MM.1S (cell line): ENCODE measurements around the gene HGD.

ENCODE experiments used
- EZH2phosphoT487 ChIP-seq: fragments of 300-600 bp; sonication (generic); IDR thresholded peaks from 2 replicates; pipeline ENCODE4 v1.6.1; 2018; ENCODE audit warnings: antibody characterized with exemption, low read length
- TF ChIP-seq, protein P1 (sequence below): fragments of 300-600 bp; sonication (generic); IDR thresholded peaks from 2 replicates; pipeline ENCODE4 v1.5.1; 2016; ENCODE audit warnings: antibody characterized with exemption, low read length, mixed read lengths

DNA sequence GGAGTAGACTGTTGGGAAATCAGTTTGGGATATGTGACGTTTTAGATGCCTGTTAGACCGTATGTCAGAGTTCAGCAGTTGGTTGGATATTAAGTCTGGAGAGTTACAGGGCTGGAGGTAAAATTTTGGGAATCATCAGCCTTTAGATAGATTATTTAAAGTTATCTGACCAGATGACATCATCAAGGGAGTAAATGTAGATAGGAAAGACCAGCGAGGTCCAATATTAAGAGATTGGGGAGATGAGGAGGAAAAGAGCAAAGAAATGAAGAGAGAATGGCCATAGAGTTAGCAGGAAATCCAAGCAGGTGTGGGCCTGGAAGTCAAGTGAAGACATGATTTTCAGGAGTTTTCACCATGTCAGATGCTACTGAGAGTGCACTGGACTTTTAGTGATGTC, 82.8 kb downstream of the HGD start:
- TF ChIP-seq EZH2phosphoT487: no peak
- TF ChIP-seq, protein P1, sequence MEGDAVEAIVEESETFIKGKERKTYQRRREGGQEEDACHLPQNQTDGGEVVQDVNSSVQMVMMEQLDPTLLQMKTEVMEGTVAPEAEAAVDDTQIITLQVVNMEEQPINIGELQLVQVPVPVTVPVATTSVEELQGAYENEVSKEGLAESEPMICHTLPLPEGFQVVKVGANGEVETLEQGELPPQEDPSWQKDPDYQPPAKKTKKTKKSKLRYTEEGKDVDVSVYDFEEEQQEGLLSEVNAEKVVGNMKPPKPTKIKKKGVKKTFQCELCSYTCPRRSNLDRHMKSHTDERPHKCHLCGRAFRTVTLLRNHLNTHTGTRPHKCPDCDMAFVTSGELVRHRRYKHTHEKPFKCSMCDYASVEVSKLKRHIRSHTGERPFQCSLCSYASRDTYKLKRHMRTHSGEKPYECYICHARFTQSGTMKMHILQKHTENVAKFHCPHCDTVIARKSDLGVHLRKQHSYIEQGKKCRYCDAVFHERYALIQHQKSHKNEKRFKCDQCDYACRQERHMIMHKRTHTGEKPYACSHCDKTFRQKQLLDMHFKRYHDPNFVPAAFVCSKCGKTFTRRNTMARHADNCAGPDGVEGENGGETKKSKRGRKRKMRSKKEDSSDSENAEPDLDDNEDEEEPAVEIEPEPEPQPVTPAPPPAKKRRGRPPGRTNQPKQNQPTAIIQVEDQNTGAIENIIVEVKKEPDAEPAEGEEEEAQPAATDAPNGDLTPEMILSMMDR: no peak
